HUES48 (cell line): Measurements from ENCODE around the gene ATP9B.

Experiments
- H3K27ac ChIP-seq: one replicate; pipeline ENCODE4 v1.7.0; 2013; ENCODE audit warnings: low read depth, low read length, inconsistent platforms
- H3K27me3 ChIP-seq: 2 replicates; pipeline ENCODE4 v1.6.1; 2013; ENCODE audit warnings: mild to moderate bottlenecking, low read length; ENCODE audit not compliant: control insufficient read depth, insufficient read depth
- H3K36me3 ChIP-seq: 2 replicates; pipeline ENCODE4 v1.6.1; 2013; ENCODE audit warnings: low read length; ENCODE audit not compliant: control insufficient read depth, insufficient read depth
- H3K4me1 ChIP-seq: 2 replicates; pipeline ENCODE4 v1.6.1; 2013; ENCODE audit warnings: mild to moderate bottlenecking, low read length; ENCODE audit not compliant: control insufficient read depth, insufficient read depth
- H3K4me3 ChIP-seq: 2 replicates; pipeline ENCODE4 v1.5.1; 2013; ENCODE audit warnings: mild to moderate bottlenecking, low read depth, low read length
- H3K9ac ChIP-seq: 2 replicates; pipeline ENCODE4 v1.6.1; 2013; ENCODE audit warnings: mild to moderate bottlenecking, low read depth, low read length, moderate library complexity
- H3K9me3 ChIP-seq: 2 replicates; pipeline ENCODE4 v1.6.1; 2013; ENCODE audit warnings: low read length; ENCODE audit not compliant: control insufficient read depth, insufficient read depth

Gene ATP9B

GRCh38 chr18:79216176-79216575, 147.0 kb downstream of the ATP9B start:
- no peak overlapping the region for H3K27ac ChIP-seq
- H3K9me3 ChIP-seq, result no peaks in the 10 kb centered on the region
- H3K4me3 ChIP-seq, result no peak overlapping the region
- no peak overlapping the region for H3K9ac ChIP-seq
- H3K27me3 ChIP-seq, result no peaks in the 10 kb centered on the region
- no peaks in the 10 kb centered on the region for H3K4me1 ChIP-seq
- H3K36me3 ChIP-seq, result no peaks in the 10 kb centered on the region

DNA sequence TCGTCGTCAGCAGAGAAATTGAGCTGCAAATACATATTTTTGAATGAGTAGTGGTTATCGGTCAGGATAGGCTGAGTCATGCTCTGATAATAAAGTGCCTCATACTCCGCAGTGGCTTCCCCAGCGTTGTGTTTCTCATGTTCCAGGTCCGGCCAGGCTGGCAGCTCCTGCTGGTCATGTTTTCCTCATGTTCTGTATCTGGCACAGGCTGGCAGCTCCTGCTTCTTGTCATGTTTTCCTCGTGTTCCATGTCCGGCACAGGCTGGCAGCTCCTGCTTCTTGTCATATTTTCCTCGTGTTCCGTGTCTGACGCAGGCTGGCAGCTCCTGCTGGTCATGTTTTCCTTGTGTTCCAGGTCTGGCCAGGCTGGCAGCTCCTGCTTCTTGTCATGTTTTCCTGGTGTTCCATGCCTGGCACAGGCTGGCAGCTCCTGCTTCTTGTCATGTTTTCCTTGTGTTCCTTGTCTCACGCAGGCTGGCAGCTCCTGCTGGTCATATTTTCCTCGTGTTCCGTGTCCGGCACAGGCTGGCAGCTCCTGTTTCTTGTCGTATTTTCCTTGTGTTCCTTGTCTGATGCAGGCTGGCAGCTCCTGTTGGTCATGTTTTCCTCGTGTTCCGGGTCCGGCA, 148.9 kb downstream of the ATP9B start:
- Histone ChIP-seq H3K27me3 (no peaks in the 10 kb centered on the region), H3K4me3 (no peak overlapping the region), H3K27ac (no peak overlapping the region), H3K9me3 (no peaks in the 10 kb centered on the region), H3K9ac (no peak overlapping the region), H3K36me3 (no peaks in the 10 kb centered on the region), H3K4me1 (no peaks in the 10 kb centered on the region)

DNA sequence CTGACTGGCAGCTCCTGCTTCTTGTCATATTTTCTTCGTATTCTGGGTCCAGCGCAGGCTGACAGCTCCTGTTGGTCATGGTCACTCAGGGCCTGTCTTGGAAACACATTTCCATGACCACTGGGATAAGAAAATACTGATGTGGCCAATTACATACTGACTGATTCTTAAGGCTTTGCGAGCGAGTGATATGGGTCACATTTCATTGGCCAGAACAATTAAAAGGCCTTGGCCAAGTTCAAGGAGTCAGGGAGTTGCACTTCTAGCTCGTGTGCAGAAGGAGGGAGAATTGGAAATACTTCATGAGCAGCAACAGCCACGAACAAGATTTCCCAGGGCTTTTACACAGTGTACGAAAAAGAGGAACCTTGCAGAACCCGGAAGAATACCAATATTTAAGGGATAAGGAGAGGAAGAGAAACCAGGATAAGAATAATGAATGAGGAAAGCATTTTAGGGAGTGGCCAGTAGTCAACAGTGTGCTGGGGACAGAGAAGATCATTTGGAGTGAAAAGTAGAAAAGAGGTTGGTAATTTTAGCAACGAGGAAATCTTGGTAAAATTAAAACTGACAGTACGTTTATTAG, 149.5 kb downstream of the ATP9B start:
- Histone ChIP-seq H3K27ac (no peak overlapping the region), H3K9ac (no peak overlapping the region), H3K9me3 (no peaks in the 10 kb centered on the region), H3K27me3 (no peaks in the 10 kb centered on the region), H3K4me1 (no peaks in the 10 kb centered on the region), H3K4me3 (no peak overlapping the region), H3K36me3 (no peaks in the 10 kb centered on the region)

GRCh38 chr18:79221136-79221535, 151.9 kb downstream of the ATP9B start:
- H3K4me3 ChIP-seq, result no peak overlapping the region
- no peaks in the 10 kb centered on the region for H3K9me3 ChIP-seq
- no peaks in the 10 kb centered on the region for H3K4me1 ChIP-seq
- no peaks in the 10 kb centered on the region for H3K27me3 ChIP-seq
- H3K9ac ChIP-seq, result no peak overlapping the region
- no peaks in the 10 kb centered on the region for H3K36me3 ChIP-seq
- H3K27ac ChIP-seq, result no peak overlapping the region

DNA sequence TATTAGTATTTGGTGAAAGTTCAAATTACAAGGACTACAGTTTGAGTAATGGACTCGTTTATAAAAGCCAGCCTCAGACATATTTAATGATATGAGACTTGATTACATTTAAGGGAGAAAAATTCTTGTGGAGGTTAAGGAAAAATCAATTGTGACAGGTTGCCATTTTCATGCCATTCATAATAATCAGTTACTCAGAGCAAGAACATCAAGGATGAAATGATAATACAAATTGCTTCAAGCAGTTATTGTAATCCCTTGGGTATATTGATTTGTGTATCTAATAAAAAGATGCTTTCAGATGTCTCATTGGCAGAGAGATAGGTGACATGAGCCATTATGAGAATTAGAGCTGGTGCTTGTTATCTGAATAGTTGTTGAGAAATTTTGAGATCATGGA, 153.6 kb downstream of the ATP9B start:
- no peak overlapping the region for H3K27ac ChIP-seq
- no peaks in the 10 kb centered on the region for H3K4me1 ChIP-seq
- no peaks in the 10 kb centered on the region for H3K27me3 ChIP-seq
- H3K9ac ChIP-seq, result no peak overlapping the region
- no peaks in the 10 kb centered on the region for H3K36me3 ChIP-seq
- H3K9me3 ChIP-seq, result no peaks in the 10 kb centered on the region
- no peak overlapping the region for H3K4me3 ChIP-seq

GRCh38 chr18:79223431-79223830, 154.2 kb downstream of the ATP9B start:
- H3K9me3 ChIP-seq, result no peaks in the 10 kb centered on the region
- no peaks in the 10 kb centered on the region for H3K36me3 ChIP-seq
- no peaks in the 10 kb centered on the region for H3K27me3 ChIP-seq
- no peak overlapping the region for H3K4me3 ChIP-seq
- H3K27ac ChIP-seq, result no peak overlapping the region
- H3K9ac ChIP-seq, result no peak overlapping the region
- H3K4me1 ChIP-seq, result no peaks in the 10 kb centered on the region

DNA sequence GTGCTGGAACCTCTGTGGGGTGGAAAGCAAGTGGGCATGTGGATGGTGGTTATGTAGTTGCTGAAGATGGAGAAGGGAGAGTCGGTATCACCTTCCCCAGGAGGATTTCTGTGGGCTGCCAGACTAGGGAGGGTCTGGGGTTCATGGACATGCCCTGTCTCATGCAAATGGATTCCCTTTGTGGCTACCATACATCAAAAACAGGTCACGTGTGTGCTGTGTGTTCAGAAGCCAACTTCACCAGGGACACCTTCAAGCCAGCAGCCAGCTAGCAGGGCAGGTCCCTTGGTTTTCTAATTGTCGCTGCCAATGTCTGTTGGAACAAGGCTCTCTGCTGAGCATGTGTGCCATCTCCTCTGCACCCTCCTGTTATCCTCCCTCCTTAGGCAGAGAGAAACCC, 155.2 kb downstream of the ATP9B start:
- Histone ChIP-seq H3K27me3 (no peaks in the 10 kb centered on the region), H3K4me3 (no peak overlapping the region), H3K9ac (no peak overlapping the region), H3K9me3 (no peaks in the 10 kb centered on the region), H3K4me1 (no peaks in the 10 kb centered on the region), H3K27ac (no peak overlapping the region), H3K36me3 (no peaks in the 10 kb centered on the region)

DNA sequence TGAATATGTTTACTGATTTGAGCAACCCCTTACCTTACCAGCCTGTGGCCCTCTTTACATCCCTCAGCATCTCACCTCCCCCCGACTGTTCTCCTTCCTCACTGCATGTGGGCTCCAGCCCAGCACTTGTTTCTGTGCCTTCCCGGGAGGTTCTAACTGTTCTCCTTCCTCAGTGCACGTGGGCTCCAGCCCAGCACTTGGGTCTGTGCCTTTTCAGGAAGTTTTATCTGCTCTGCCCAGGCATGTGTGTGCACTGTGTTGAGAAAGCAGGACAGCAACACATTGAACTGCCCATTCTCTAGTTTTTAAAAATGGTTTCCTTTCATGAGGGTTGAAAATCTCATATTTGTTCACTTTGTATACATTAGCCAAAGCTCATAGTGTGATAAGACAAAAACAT, 158.4 kb downstream of the ATP9B start:
- Histone ChIP-seq H3K4me1 (no peaks in the 10 kb centered on the region), H3K27me3 (no peaks in the 10 kb centered on the region), H3K27ac (no peak overlapping the region), H3K9me3 (no peaks in the 10 kb centered on the region), H3K4me3 (no peak overlapping the region), H3K9ac (no peak overlapping the region), H3K36me3 (no peaks in the 10 kb centered on the region)

DNA sequence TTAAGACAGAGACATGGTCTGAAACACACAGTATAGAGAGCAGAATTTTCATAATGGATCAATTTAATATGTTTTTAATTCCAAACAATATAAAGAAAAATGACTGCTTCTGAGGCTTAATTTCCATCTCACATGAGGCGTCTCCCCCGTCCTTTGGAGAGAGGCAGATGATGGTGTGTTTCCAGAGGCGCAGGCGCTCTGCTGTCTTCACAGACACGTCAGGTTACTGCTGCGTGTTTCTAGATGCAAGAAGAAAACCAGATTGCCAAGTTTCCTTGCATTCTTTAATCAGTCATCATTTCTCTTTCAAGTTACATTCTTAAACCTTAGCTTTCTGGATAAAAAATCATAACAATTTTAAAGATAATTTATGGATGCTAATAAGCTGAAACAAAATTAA, 160.2 kb downstream of the ATP9B start:
- Histone ChIP-seq H3K27me3 (no peaks in the 10 kb centered on the region), H3K36me3 (no peaks in the 10 kb centered on the region), H3K9me3 (no peaks in the 10 kb centered on the region), H3K27ac (no peak overlapping the region), H3K9ac (no peak overlapping the region), H3K4me1 (no peaks in the 10 kb centered on the region), H3K4me3 (no peak overlapping the region)

DNA sequence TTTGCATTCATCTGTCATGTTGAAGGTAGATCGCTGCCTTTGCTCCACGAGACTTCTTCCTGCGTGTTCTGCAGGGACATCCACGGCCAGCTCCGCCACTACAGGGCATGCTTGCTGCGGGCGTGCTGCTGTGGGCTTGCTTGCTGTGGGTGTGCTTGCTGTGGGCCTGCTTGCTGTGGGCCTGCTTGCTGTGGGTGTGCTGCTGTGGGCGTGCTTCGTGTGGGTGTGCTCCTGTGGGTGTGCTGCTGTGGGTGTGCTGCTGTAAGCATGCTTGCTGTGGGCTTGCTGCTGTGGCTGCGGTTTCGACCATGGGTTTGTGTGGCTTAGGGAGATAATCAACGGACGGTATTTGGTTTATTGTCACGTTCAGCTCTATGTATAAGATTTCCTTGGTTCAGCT, 165.2 kb downstream of the ATP9B start:
- Histone ChIP-seq H3K9me3 (no peaks in the 10 kb centered on the region), H3K27ac (no peak overlapping the region), H3K27me3 (no peaks in the 10 kb centered on the region), H3K36me3 (no peaks in the 10 kb centered on the region), H3K4me3 (no peak overlapping the region), H3K4me1 (no peaks in the 10 kb centered on the region), H3K9ac (no peak overlapping the region)

DNA sequence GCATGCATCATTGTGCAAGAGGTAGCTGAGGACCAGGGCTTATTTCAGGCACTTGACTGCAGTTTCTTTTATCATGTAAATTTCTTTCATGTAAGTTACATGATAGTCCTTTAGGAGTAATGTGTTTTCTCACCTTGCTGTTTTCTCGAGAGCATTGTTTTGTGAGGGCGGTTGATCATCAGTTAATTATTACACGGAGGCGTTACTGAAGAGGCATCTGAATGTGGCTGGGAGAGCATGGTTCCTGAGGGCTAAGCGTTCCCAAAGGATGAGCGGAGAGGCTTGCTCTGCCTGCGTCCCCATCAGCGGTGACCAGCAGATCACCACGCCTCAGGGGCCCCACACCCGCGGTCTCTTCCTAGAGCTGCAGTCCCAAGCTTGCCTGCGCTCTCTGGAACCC, 170.4 kb downstream of the ATP9B start:
- no peaks in the 10 kb centered on the region for H3K9me3 ChIP-seq
- no peak overlapping the region for H3K9ac ChIP-seq
- H3K4me1 ChIP-seq, result no peaks in the 10 kb centered on the region
- H3K27ac ChIP-seq, result no peak overlapping the region
- no peak overlapping the region for H3K4me3 ChIP-seq
- H3K36me3 ChIP-seq, result no peaks in the 10 kb centered on the region
- no peaks in the 10 kb centered on the region for H3K27me3 ChIP-seq
